Muscle layer of colon (tissue), 2 donors: ENCODE measurements around the gene KLHL34.

Experiments used
- H3K27ac ChIP-seq: one replicate; pipeline ENCODE4 v1.7.0; 2013; ENCODE audit warnings: low read depth, mild to moderate bottlenecking, low read length, moderate library complexity
- H3K27me3 ChIP-seq, 2 donors: one replicate each; pipeline ENCODE4 v1.7.0; 2013; ENCODE audit warnings: low read length in 2 of 2, mild to moderate bottlenecking in 2 of 2; ENCODE audit not compliant: insufficient read depth in 2 of 2, control insufficient read depth in 1 of 2
- H3K36me3 ChIP-seq: one replicate; pipeline ENCODE4 v1.7.0; 2013; ENCODE audit warnings: mild to moderate bottlenecking, low read length; ENCODE audit not compliant: insufficient read depth
- H3K4me1 ChIP-seq: one replicate; pipeline ENCODE4 v1.7.0; 2013; ENCODE audit warnings: mild to moderate bottlenecking, low read length; ENCODE audit not compliant: insufficient read depth
- H3K4me3 ChIP-seq, 2 donors: one replicate each; pipeline ENCODE4 v1.7.0; 2013; ENCODE audit warnings: low read length in 2 of 2, low read depth in 1 of 2, mild to moderate bottlenecking in 1 of 2, moderate library complexity in 1 of 2
- H3K9ac ChIP-seq: one replicate; pipeline ENCODE4 v1.7.0; 2013; ENCODE audit warnings: low read length
- H3K9me3 ChIP-seq: one replicate; pipeline ENCODE4 v1.7.0; 2013; ENCODE audit warnings: mild to moderate bottlenecking, low read length
- donor health status: abdominal sarcoma.
- donor health status: Adenocarcinoma of cecum.

The KLHL34 gene

DNA sequence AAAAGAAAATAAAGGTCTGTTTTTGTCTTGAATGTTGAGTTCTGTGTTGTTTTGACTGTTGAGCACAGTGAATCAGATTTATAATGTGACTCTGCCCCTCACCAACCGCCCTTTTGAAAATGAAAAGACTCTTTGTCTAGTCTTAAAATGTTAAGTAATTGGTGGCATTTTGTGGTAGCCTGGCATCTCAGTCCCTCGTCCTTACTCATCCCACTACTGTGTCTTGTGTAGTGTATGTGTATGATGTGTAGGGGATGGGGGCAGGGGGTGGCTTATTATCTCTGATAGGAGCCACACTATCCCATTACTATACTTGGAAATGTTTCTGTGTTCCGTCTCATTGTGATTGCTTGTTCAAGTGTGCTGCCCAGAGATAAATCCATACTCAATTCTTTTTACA is 12.2 kb downstream of the KLHL34 start:
- H3K9ac ChIP-seq: no peak overlapping the region
- no peak overlapping the region for H3K4me3 ChIP-seq
- H3K36me3 ChIP-seq: no peaks in the 10 kb centered on the region
- H3K27me3 ChIP-seq: no peaks in the 10 kb centered on the region
- no peaks in the 10 kb centered on the region for H3K4me1 ChIP-seq
- H3K9me3 ChIP-seq: no peaks in the 10 kb centered on the region
- no peak overlapping the region for H3K27ac ChIP-seq

DNA sequence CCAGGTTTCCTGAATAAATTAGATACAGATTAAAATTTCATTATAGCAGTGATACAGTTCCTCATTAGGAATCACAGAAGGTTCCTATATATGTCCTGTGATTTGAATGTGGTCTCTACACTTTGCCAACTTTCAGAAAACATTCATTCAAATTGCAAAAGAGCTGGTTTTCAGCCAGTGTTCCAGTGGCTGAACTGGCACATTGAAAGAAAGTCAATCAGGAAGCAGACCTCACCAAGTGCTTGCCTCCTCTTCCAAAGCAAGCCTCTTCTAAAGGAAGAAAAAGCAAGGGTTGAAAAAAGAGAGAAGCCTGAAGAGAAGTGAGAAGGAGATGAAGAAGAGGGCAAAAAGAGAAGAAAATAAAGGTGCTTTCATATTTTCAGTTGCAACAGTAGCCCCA is 12.7 kb downstream of the KLHL34 start:
- no peaks in the 10 kb centered on the region for H3K36me3 ChIP-seq
- no peak overlapping the region for H3K9ac ChIP-seq
- H3K4me1 ChIP-seq: no peaks in the 10 kb centered on the region
- H3K4me3 ChIP-seq: no peak overlapping the region
- H3K27ac ChIP-seq: no peak overlapping the region
- no peaks in the 10 kb centered on the region for H3K27me3 ChIP-seq
- no peaks in the 10 kb centered on the region for H3K9me3 ChIP-seq

DNA sequence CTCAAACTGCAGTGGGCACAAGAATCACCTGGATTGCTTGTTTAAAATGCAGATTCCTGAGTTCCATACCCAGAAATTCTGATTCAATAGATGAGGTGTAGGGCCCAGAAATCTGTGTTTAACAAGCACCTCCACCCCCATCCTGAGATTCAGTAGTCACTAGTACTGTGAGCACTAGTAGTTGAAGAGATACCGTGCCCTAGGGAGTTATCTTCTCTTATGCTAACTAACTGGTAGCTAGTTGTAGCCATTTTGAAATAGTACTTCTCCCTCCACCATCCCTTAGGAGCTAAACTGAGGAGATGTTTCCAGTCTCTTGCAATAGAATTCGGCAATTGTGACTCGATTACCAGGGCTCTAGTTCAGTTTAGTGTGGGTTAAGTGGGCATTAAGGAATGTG is 18.4 kb downstream of the KLHL34 start:
- Histone ChIP-seq H3K27me3 (no peaks in the 10 kb centered on the region), H3K9me3 (no peaks in the 10 kb centered on the region), H3K36me3 (no peaks in the 10 kb centered on the region)

DNA sequence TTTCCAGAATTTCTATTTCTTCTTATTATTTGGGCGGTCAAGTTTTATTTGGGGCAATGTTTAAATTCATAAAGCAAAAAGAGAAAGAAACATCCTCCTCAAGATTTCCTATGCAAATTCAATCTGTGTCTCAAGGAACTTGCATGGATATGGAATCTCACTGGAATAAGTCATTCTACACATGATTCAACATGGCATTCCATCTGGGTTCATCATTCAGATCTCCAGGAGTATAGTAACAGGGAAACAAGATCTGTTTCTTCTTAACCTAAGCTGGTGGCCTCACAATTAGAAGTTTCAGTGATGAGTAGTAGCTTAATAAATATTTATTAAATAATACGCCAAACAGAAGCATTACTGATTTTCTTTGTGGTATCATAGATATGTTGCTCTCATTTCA is 19.8 kb downstream of the KLHL34 start:
- Histone ChIP-seq H3K9me3 (no peaks in the 10 kb centered on the region), H3K27ac (no peak overlapping the region), H3K4me1 (no peaks in the 10 kb centered on the region), H3K27me3 (no peaks in the 10 kb centered on the region), H3K36me3 (no peaks in the 10 kb centered on the region), H3K4me3 (no peak overlapping the region), H3K9ac (no peak overlapping the region)

More for the DNA sequence above, 18.4 kb downstream of the KLHL34 start:
- H3K9ac ChIP-seq: no peak overlapping the region
- H3K27ac ChIP-seq: no peak overlapping the region
- no peak overlapping the region for H3K4me3 ChIP-seq
- H3K4me1 ChIP-seq: no peaks in the 10 kb centered on the region

DNA sequence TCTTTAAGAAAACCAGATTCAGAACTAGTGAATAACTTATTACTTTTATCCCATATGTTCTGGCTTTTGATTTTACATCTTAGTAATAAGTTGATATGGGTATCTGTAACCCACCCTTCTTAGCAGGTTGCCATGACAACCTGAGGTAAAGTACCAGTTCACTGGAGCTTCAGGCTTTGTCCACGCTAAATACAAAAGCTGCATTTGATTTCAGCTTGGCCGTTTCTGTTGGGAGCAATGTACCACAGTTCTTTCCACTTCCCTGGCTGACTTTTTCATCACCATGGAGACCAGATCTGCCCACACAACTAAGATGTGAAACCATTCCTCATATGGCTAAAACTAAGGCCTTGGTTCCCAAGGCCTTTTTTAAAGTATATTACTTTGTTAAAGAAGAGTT is 26.1 kb downstream of the KLHL34 start:
- Histone ChIP-seq H3K36me3 (no peaks in the 10 kb centered on the region), H3K27ac (no peak overlapping the region), H3K4me3 (no peak overlapping the region), H3K9ac (no peak overlapping the region), H3K9me3 (no peaks in the 10 kb centered on the region), H3K4me1 (no peaks in the 10 kb centered on the region), H3K27me3 (no peaks in the 10 kb centered on the region)

DNA sequence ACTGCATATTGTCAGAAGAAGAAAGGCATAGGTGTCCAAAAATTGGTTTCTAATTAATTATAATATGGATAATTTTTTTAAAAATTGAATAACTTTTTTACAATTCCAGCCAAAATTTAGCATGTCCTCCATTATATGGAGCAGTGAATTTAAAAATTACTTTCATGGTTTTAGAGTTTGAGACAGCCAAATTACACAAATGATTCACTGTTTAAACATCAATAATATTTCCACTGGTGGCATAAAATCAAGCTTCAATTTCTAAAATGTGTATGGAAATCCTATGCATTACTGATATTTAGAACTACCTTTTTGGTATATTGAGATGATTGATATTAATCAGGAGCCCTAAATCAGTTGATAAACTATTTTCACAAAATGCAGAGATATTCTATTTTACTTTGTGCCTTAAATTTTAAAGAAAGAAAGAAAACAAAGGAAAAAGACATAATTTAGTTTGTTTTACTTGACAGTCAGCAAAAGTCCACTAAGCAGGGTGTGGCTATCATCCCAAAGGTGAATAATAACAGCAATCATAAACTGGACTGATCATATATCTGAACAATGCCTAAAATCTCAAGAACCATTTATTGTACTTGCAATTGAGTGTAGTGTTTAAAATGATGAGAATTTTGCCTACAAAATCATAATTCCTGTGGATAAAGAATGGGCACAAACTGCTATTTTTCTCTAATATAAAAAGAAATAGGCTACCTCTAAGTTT is 34.2 kb downstream of the KLHL34 start:
- no peak overlapping the region for H3K27ac ChIP-seq
- H3K36me3 ChIP-seq: no peaks in the 10 kb centered on the region
- H3K4me1 ChIP-seq: no peaks in the 10 kb centered on the region
- no peak overlapping the region for H3K9ac ChIP-seq
- H3K9me3 ChIP-seq: no peaks in the 10 kb centered on the region
- no peaks in the 10 kb centered on the region for H3K27me3 ChIP-seq
- no peak overlapping the region for H3K4me3 ChIP-seq

DNA sequence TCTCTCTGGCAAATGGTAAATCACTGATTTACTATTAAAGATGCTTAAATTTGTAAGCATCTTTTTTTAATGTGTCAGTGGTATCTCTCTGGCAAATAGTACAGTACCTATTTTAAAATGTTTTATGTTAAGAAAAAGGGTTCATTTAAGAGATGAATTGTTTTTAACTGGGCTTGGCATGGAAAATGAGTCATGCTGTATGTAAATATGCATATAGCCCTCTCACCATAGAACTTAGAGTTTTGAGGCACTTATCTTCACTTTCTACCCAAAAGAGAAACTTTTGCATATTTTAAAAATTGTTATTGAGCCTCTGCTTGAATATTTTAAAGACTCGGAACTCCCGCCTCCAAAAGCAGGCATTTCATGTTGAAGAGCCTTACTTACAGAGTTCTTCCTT is 37.9 kb downstream of the KLHL34 start:
- no peak overlapping the region for H3K4me3 ChIP-seq
- no peaks in the 10 kb centered on the region for H3K27me3 ChIP-seq
- no peak overlapping the region for H3K9ac ChIP-seq
- H3K36me3 ChIP-seq: no peaks in the 10 kb centered on the region
- H3K9me3 ChIP-seq: no peaks in the 10 kb centered on the region
- H3K27ac ChIP-seq: no peak overlapping the region
- no peaks in the 10 kb centered on the region for H3K4me1 ChIP-seq

DNA sequence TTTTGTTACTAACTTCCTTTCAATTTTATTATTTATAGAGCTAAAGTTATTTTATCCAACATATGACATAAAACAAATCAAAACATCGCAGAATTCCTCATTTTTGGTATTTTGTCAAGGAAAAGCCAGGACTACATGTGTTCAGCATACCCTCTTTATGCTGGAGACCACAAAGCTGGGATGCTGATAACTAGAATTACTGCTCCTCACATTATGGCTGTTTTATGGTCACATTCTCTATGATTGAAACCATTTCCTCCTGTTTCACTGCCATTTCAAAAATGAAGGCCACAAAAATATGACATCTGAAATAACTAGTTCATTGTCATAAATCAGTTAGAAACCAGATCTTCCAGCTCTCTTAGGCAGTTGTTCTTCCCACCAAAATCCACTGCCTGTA is 41.7 kb downstream of the KLHL34 start:
- H3K4me1 ChIP-seq: no peaks in the 10 kb centered on the region
- H3K27ac ChIP-seq: no peak overlapping the region
- H3K4me3 ChIP-seq: no peak overlapping the region
- H3K9me3 ChIP-seq: no peaks in the 10 kb centered on the region
- H3K9ac ChIP-seq: no peak overlapping the region
- H3K36me3 ChIP-seq: no peaks in the 10 kb centered on the region
- no peaks in the 10 kb centered on the region for H3K27me3 ChIP-seq

DNA sequence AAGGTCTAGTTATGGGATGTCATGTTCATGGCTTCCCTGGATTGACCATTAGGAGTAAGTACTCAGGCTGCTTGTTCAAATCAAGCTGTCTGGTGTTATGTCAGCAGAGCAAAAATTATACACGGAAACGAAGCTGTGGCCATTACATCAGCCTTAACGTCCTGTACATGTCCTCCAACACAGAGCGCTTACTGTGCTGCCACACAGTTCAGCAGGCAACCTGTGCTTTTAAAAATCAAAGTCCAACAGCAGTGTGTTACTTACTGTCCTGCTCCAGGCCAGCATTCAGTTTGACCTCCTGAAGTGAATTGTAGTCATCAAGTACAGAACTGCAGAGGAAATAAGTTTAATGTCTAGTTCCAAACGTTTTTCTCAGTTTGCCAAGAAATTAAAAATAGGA is 46.0 kb downstream of the KLHL34 start:
- H3K4me3 ChIP-seq: no peak overlapping the region
- H3K36me3 ChIP-seq: no peaks in the 10 kb centered on the region
- no peaks in the 10 kb centered on the region for H3K27me3 ChIP-seq
- no peak overlapping the region for H3K9ac ChIP-seq
- H3K27ac ChIP-seq: no peak overlapping the region
- no peaks in the 10 kb centered on the region for H3K9me3 ChIP-seq
- no peaks in the 10 kb centered on the region for H3K4me1 ChIP-seq

DNA sequence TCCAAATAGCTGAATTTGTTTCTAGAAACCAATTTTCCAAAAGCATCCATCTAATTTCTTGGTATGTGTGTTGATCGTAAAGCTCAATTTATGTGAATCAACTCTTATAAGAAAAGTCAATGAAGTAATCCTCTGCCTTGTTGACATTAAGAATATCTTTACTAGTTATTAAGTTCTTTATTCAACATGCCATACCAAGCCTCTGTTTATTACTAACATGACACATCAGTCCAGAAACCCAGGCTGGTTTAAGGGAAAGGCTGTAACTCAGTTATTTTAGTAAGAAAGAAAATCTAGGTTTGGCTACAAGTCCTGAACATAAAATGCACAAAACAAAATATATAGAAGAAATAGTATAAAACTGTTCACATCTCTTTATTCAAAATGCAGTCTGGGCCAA is 48.0 kb downstream of the KLHL34 start:
- Histone ChIP-seq H3K9me3 (no peaks in the 10 kb centered on the region), H3K27me3 (no peaks in the 10 kb centered on the region), H3K36me3 (no peaks in the 10 kb centered on the region), H3K9ac (no peak overlapping the region), H3K27ac (no peak overlapping the region), H3K4me1 (no peaks in the 10 kb centered on the region), H3K4me3 (no peak overlapping the region)

DNA sequence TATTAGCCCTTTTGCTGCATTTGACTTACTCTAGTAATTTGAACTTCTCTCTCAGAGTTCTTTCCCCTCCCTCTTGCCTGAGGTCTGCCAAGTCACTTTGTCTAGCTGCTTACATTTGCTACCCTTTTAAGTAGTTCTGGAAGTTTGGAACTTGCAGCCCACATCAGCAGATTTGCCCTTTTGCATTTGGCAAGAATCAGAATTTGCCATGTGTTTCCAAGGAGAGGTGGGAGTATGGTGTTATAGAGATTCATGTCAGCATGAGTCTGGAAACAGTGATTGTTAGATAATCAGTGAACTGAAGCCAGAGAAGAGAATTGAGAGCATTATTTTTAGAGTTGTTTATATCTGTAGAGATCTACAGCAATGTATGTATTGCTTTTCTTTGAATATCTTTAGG is 52.1 kb downstream of the KLHL34 start:
- no peaks in the 10 kb centered on the region for H3K9me3 ChIP-seq
- no peak overlapping the region for H3K4me3 ChIP-seq
- no peak overlapping the region for H3K9ac ChIP-seq
- no peaks in the 10 kb centered on the region for H3K36me3 ChIP-seq
- H3K27me3 ChIP-seq: peaks cover 0 to 4% of the 10 kb centered on the region in 2 donors
- no peaks in the 10 kb centered on the region for H3K4me1 ChIP-seq
- no peak overlapping the region for H3K27ac ChIP-seq
